Measurements from ENCODE around the gene CLEC18B. TPM values are rescaled to one million over a fixed set of nuclear protein-coding genes. Genes with fewer than 3 reads are reported as not detected.

The CLEC18B gene
- total and polyA plus RNA-seq, 4 donors: 1.3 to 6.9 (median 4.5) TPM

- DNase-seq (ENCODE audit: low read depth in 4 of 6, low spot score in 6 of 6): no peak
- H3K27me3 ChIP-seq (ENCODE audit: control insufficient read depth, insufficient read depth, low read length): no peaks in the 10 kb centered on the region
- no peaks in the 10 kb centered on the region for H3K9me3 ChIP-seq (ENCODE audit: control insufficient read depth, insufficient read depth, low read length)
- WGBS (ENCODE audit: insufficient coverage): 93% methylated on average over 2 of the region's 7 CpGs
- no peak overlapping the region for H3K4me3 ChIP-seq (ENCODE audit: low read depth, low read length)
- no peak overlapping the region for H3K27ac ChIP-seq (ENCODE audit: low read depth, low read length)
- H3K4me1 ChIP-seq (ENCODE audit: control insufficient read depth, insufficient read depth, low read length): no peaks in the 10 kb centered on the region
- H3K36me3 ChIP-seq (ENCODE audit: control insufficient read depth, insufficient read depth, low read length): peaks cover 80% of the 10 kb centered on the region
Observed at GRCh38 chr16:74460542-74460941, 39.3 kb upstream of the CLEC18B start.

GRCh38 chr16:74456290-74456625 lies 35.0 kb upstream of the CLEC18B start:
- 95% methylated on average over 14 of the region's 16 CpGs for WGBS (ENCODE audit: insufficient coverage)
- H3K36me3 ChIP-seq (ENCODE audit: control insufficient read depth, insufficient read depth, low read length): peaks cover 83% of the 10 kb centered on the region
- no peaks in the 10 kb centered on the region for H3K4me1 ChIP-seq (ENCODE audit: control insufficient read depth, insufficient read depth, low read length)
- no peak overlapping the region for H3K27ac ChIP-seq (ENCODE audit: low read depth, low read length)
- no peaks in the 10 kb centered on the region for H3K27me3 ChIP-seq (ENCODE audit: control insufficient read depth, insufficient read depth, low read length)
- DNase-seq (ENCODE audit: low read depth in 4 of 6, low spot score in 6 of 6): no peak
- H3K4me3 ChIP-seq (ENCODE audit: low read depth, low read length): no peak overlapping the region
- no peaks in the 10 kb centered on the region for H3K9me3 ChIP-seq (ENCODE audit: control insufficient read depth, insufficient read depth, low read length)

GRCh38 chr16:74455619-74456289 lies 34.5 kb upstream of the CLEC18B start:
- no peak overlapping the region for H3K27ac ChIP-seq (ENCODE audit: low read depth, low read length)
- no peaks in the 10 kb centered on the region for H3K9me3 ChIP-seq (ENCODE audit: control insufficient read depth, insufficient read depth, low read length)
- peaks cover 83% of the 10 kb centered on the region for H3K36me3 ChIP-seq (ENCODE audit: control insufficient read depth, insufficient read depth, low read length)
- no peaks in the 10 kb centered on the region for H3K4me1 ChIP-seq (ENCODE audit: control insufficient read depth, insufficient read depth, low read length)
- no peaks in the 10 kb centered on the region for H3K27me3 ChIP-seq (ENCODE audit: control insufficient read depth, insufficient read depth, low read length)
- no peak overlapping the region for H3K4me3 ChIP-seq (ENCODE audit: low read depth, low read length)
- WGBS (ENCODE audit: insufficient coverage): 96% methylated on average over 10 of the region's 10 CpGs
- no peak for DNase-seq (ENCODE audit: low read depth in 4 of 6, low spot score in 6 of 6)

- no peaks in the 10 kb centered on the region for H3K27me3 ChIP-seq (ENCODE audit: control insufficient read depth, insufficient read depth, low read length)
- H3K27ac ChIP-seq (ENCODE audit: low read depth, low read length): no peak overlapping the region
- WGBS (ENCODE audit: insufficient coverage): 65% methylated on average over 2 of the region's 7 CpGs
Observed at GRCh38 chr16:74455213-74455612, 33.9 kb upstream of the CLEC18B start.

GRCh38 chr16:74451951-74452758 lies 30.9 kb upstream of the CLEC18B start:
- no peaks in the 10 kb centered on the region for H3K9me3 ChIP-seq (ENCODE audit: control insufficient read depth, insufficient read depth, low read length)
- no peak overlapping the region for H3K27ac ChIP-seq (ENCODE audit: low read depth, low read length)
- no peaks in the 10 kb centered on the region for H3K27me3 ChIP-seq (ENCODE audit: control insufficient read depth, insufficient read depth, low read length)
- H3K4me1 ChIP-seq (ENCODE audit: control insufficient read depth, insufficient read depth, low read length): no peaks in the 10 kb centered on the region
- H3K4me3 ChIP-seq (ENCODE audit: low read depth, low read length): no peak overlapping the region
- H3K36me3 ChIP-seq (ENCODE audit: control insufficient read depth, insufficient read depth, low read length): peaks cover 82% of the 10 kb centered on the region
- no peak for DNase-seq (ENCODE audit: low read depth in 4 of 6, low spot score in 6 of 6)
- WGBS (ENCODE audit: insufficient coverage): 97% methylated on average over 11 of the region's 14 CpGs

More at GRCh38 chr16:74455213-74455612, 33.9 kb upstream of the CLEC18B start:
- Histone ChIP-seq H3K36me3 (ENCODE audit: control insufficient read depth, insufficient read depth, low read length) (peaks cover 80% of the 10 kb centered on the region), H3K4me3 (ENCODE audit: low read depth, low read length) (no peak overlapping the region), H3K4me1 (ENCODE audit: control insufficient read depth, insufficient read depth, low read length) (no peaks in the 10 kb centered on the region), H3K9me3 (ENCODE audit: control insufficient read depth, insufficient read depth, low read length) (no peaks in the 10 kb centered on the region)
- DNase-seq (ENCODE audit: low read depth in 4 of 6, low spot score in 6 of 6): no peak

GRCh38 chr16:74450967-74451760 lies 29.9 kb upstream of the CLEC18B start:
- no peak for DNase-seq (ENCODE audit: low read depth in 4 of 6, low spot score in 6 of 6)
- Histone ChIP-seq H3K4me1 (ENCODE audit: control insufficient read depth, insufficient read depth, low read length) (no peaks in the 10 kb centered on the region), H3K27me3 (ENCODE audit: control insufficient read depth, insufficient read depth, low read length) (no peaks in the 10 kb centered on the region), H3K4me3 (ENCODE audit: low read depth, low read length) (no peak overlapping the region), H3K27ac (ENCODE audit: low read depth, low read length) (no peak overlapping the region), H3K9me3 (ENCODE audit: control insufficient read depth, insufficient read depth, low read length) (no peaks in the 10 kb centered on the region), H3K36me3 (ENCODE audit: control insufficient read depth, insufficient read depth, low read length) (peaks cover 75% of the 10 kb centered on the region)
- 98% methylated on average over 16 of the region's 20 CpGs for WGBS (ENCODE audit: insufficient coverage)

- H3K27ac ChIP-seq (ENCODE audit: low read depth, low read length): no peak overlapping the region
- H3K27me3 ChIP-seq (ENCODE audit: control insufficient read depth, insufficient read depth, low read length): no peaks in the 10 kb centered on the region
- no peaks in the 10 kb centered on the region for H3K9me3 ChIP-seq (ENCODE audit: control insufficient read depth, insufficient read depth, low read length)
- H3K4me3 ChIP-seq (ENCODE audit: low read depth, low read length): no peak overlapping the region
- DNase-seq (ENCODE audit: low read depth in 4 of 6, low spot score in 6 of 6): no peak
- 100% methylated on average over 1 of the region's 3 CpGs for WGBS (ENCODE audit: insufficient coverage)
- H3K36me3 ChIP-seq (ENCODE audit: control insufficient read depth, insufficient read depth, low read length): peaks cover 69% of the 10 kb centered on the region
- H3K4me1 ChIP-seq (ENCODE audit: control insufficient read depth, insufficient read depth, low read length): no peaks in the 10 kb centered on the region
Observed at GRCh38 chr16:74450236-74450635, 29.0 kb upstream of the CLEC18B start.

- no peak for DNase-seq (ENCODE audit: low read depth in 4 of 6, low spot score in 6 of 6)
- no peaks in the 10 kb centered on the region for H3K9me3 ChIP-seq (ENCODE audit: control insufficient read depth, insufficient read depth, low read length)
- H3K4me3 ChIP-seq (ENCODE audit: low read depth, low read length): no peak overlapping the region
- H3K36me3 ChIP-seq (ENCODE audit: control insufficient read depth, insufficient read depth, low read length): peaks cover 65% of the 10 kb centered on the region
- no peak overlapping the region for H3K27ac ChIP-seq (ENCODE audit: low read depth, low read length)
- H3K27me3 ChIP-seq (ENCODE audit: control insufficient read depth, insufficient read depth, low read length): no peaks in the 10 kb centered on the region
- WGBS (ENCODE audit: insufficient coverage): 95% methylated on average over 5 of the region's 5 CpGs
- H3K4me1 ChIP-seq (ENCODE audit: control insufficient read depth, insufficient read depth, low read length): no peaks in the 10 kb centered on the region
Observed at GRCh38 chr16:74449470-74449869, 28.2 kb upstream of the CLEC18B start.

- peak in 1 of 6 donors; percentile 6 for DNase-seq (ENCODE audit: low read depth in 4 of 6, low spot score in 6 of 6)
- Histone ChIP-seq H3K9me3 (ENCODE audit: control insufficient read depth, insufficient read depth, low read length) (no peaks in the 10 kb centered on the region), H3K27ac (ENCODE audit: low read depth, low read length) (no peak overlapping the region), H3K36me3 (ENCODE audit: control insufficient read depth, insufficient read depth, low read length) (peaks cover 61% of the 10 kb centered on the region), H3K4me3 (ENCODE audit: low read depth, low read length) (no peak overlapping the region), H3K27me3 (ENCODE audit: control insufficient read depth, insufficient read depth, low read length) (no peaks in the 10 kb centered on the region), H3K4me1 (ENCODE audit: control insufficient read depth, insufficient read depth, low read length) (no peaks in the 10 kb centered on the region)
- no CpG with 5 or more reads among the region's 8 CpGs for WGBS (ENCODE audit: insufficient coverage)
Observed at GRCh38 chr16:74448990-74449389, 27.7 kb upstream of the CLEC18B start.
